Esophagus (tissue), 2 donors: ENCODE measurements around the gene FXYD5. TPM values are rescaled to one million over a fixed set of nuclear protein-coding genes. Genes with fewer than 3 reads are reported as not detected.

Experiments
- H3K27ac ChIP-seq, 2 donors: one replicate each; pipeline ENCODE4 v1.5.1; 2013; ENCODE audit warnings: low read depth in 2 of 2, mild to moderate bottlenecking in 2 of 2, inconsistent platforms in 1 of 2, low read length in 1 of 2, moderate library complexity in 1 of 2
- H3K27me3 ChIP-seq, 2 donors: one replicate each; pipeline ENCODE4 v1.6.1; 2013; ENCODE audit warnings: low read length in 2 of 2, control low read depth in 1 of 2, mild to moderate bottlenecking in 1 of 2; ENCODE audit not compliant: insufficient read depth in 2 of 2, control insufficient read depth in 1 of 2
- H3K36me3 ChIP-seq, 2 donors: one replicate each; pipeline ENCODE4 v1.6.1; 2013; ENCODE audit warnings: low read length in 1 of 2; ENCODE audit not compliant: control insufficient read depth in 2 of 2, insufficient read depth in 2 of 2
- H3K4me1 ChIP-seq, 2 donors: one replicate each; pipeline ENCODE4 v1.6.1; 2013; ENCODE audit warnings: low read length in 1 of 2; ENCODE audit not compliant: control insufficient read depth in 2 of 2, insufficient read depth in 2 of 2
- H3K4me3 ChIP-seq, 2 donors: one replicate each; pipeline ENCODE4 v1.5.1; 2013; ENCODE audit warnings: low read length in 2 of 2, mild to moderate bottlenecking in 2 of 2, low read depth in 1 of 2, moderate library complexity in 1 of 2
- H3K9me3 ChIP-seq, 2 donors: one replicate each; pipeline ENCODE4 v1.6.1; 2013; ENCODE audit warnings: mild to moderate bottlenecking in 2 of 2, low read depth in 1 of 2, low read length in 1 of 2, moderate library complexity in 1 of 2; ENCODE audit not compliant: control insufficient read depth in 2 of 2, insufficient read depth in 1 of 2
- WGBS, 2 donors: extraction: QIAGEN DNeasy Blood & Tissue Kit; methylation state at CpG; one replicate each; pipeline ENCODE4 v1.1.7; 2013; 5-methylcytosine and 5-hydroxymethylcytosine counted together
- polyA plus RNA-seq, 2 donors: library from polyadenylated mRNA; stranded (reverse); fragments of 200-250 nt; gene quantifications; one replicate each; pipeline ENCODE4 v1.2.3, GENCODE V29; 2013
- donor health status: healthy with polysubstance abuse.
- donor health status: Bipolar disorder and iron deficiency.

Gene FXYD5
- polyA plus RNA-seq, 2 donors = 33.5 to 94.9 TPM

- 68 to 78% methylated on average over 3 of the region's 3 CpGs for WGBS, 2 donors
- no peaks in the 10 kb centered on the region for H3K4me1 ChIP-seq
Measured at GRCh38 chr19:35176181-35176570, 21.6 kb downstream of the FXYD5 start.

GRCh38 chr19:35177377-35178274 is 23.1 kb downstream of the FXYD5 start:
- H3K4me3 ChIP-seq = no peak overlapping the region
- 75 to 78% methylated on average over 7 of the region's 7 CpGs for WGBS, 2 donors
- no peaks in the 10 kb centered on the region for H3K36me3 ChIP-seq
- no peaks in the 10 kb centered on the region for H3K27me3 ChIP-seq
- no peak overlapping the region for H3K27ac ChIP-seq
- H3K9me3 ChIP-seq = no peaks in the 10 kb centered on the region
- H3K4me1 ChIP-seq = no peaks in the 10 kb centered on the region

More at GRCh38 chr19:35176181-35176570, 21.6 kb downstream of the FXYD5 start:
- Histone ChIP-seq H3K9me3 (no peaks in the 10 kb centered on the region), H3K4me3 (no peak overlapping the region), H3K36me3 (no peaks in the 10 kb centered on the region), H3K27ac (no peak overlapping the region), H3K27me3 (no peaks in the 10 kb centered on the region)

- no peaks in the 10 kb centered on the region for H3K4me1 ChIP-seq
- 58 to 62% methylated on average over 2 of the region's 2 CpGs for WGBS, 2 donors
- H3K9me3 ChIP-seq = no peaks in the 10 kb centered on the region
- no peaks in the 10 kb centered on the region for H3K36me3 ChIP-seq
- no peak overlapping the region for H3K4me3 ChIP-seq
- no peak overlapping the region for H3K27ac ChIP-seq
- no peaks in the 10 kb centered on the region for H3K27me3 ChIP-seq
Measured at GRCh38 chr19:35178701-35179100, 24.2 kb downstream of the FXYD5 start.

GRCh38 chr19:35179830-35180229 is 25.3 kb downstream of the FXYD5 start:
- no peak overlapping the region for H3K27ac ChIP-seq
- H3K4me3 ChIP-seq = no peak overlapping the region
- WGBS, 2 donors = 73 to 74% methylated on average over 3 of the region's 3 CpGs
- H3K4me1 ChIP-seq = no peaks in the 10 kb centered on the region
- no peaks in the 10 kb centered on the region for H3K9me3 ChIP-seq
- H3K27me3 ChIP-seq = no peaks in the 10 kb centered on the region
- no peaks in the 10 kb centered on the region for H3K36me3 ChIP-seq

GRCh38 chr19:35181387-35181786 is 26.9 kb downstream of the FXYD5 start:
- 81 to 88% methylated on average over 1 of the region's 1 CpG for WGBS, 2 donors
- H3K27ac ChIP-seq = no peak overlapping the region
- no peaks in the 10 kb centered on the region for H3K4me1 ChIP-seq
- no peaks in the 10 kb centered on the region for H3K36me3 ChIP-seq
- H3K4me3 ChIP-seq = no peak overlapping the region
- no peaks in the 10 kb centered on the region for H3K27me3 ChIP-seq
- H3K9me3 ChIP-seq = no peaks in the 10 kb centered on the region

- no peak overlapping the region for H3K27ac ChIP-seq
- 86 to 93% methylated on average over 1 of the region's 1 CpG for WGBS, 2 donors
Measured at GRCh38 chr19:35184267-35184666, 29.7 kb downstream of the FXYD5 start.

GRCh38 chr19:35184884-35185283 is 30.3 kb downstream of the FXYD5 start:
- Histone ChIP-seq H3K4me1 (no peaks in the 10 kb centered on the region), H3K36me3 (no peaks in the 10 kb centered on the region), H3K27me3 (no peaks in the 10 kb centered on the region), H3K4me3 (no peak overlapping the region), H3K27ac (no peak overlapping the region), H3K9me3 (no peaks in the 10 kb centered on the region)
- 76 to 78% methylated on average over 2 of the region's 2 CpGs for WGBS, 2 donors

More at GRCh38 chr19:35184267-35184666, 29.7 kb downstream of the FXYD5 start:
- Histone ChIP-seq H3K36me3 (no peaks in the 10 kb centered on the region), H3K27me3 (no peaks in the 10 kb centered on the region), H3K9me3 (no peaks in the 10 kb centered on the region), H3K4me1 (no peaks in the 10 kb centered on the region), H3K4me3 (no peak overlapping the region)

- Histone ChIP-seq H3K27me3 (no peaks in the 10 kb centered on the region), H3K4me1 (no peaks in the 10 kb centered on the region), H3K36me3 (no peaks in the 10 kb centered on the region), H3K9me3 (no peaks in the 10 kb centered on the region), H3K27ac (no peak overlapping the region), H3K4me3 (no peak overlapping the region)
- 74 to 75% methylated on average over 9 of the region's 9 CpGs for WGBS, 2 donors
Measured at GRCh38 chr19:35194012-35194984, 39.8 kb downstream of the FXYD5 start.

- Histone ChIP-seq H3K27ac (no peak overlapping the region), H3K9me3 (no peaks in the 10 kb centered on the region), H3K27me3 (no peaks in the 10 kb centered on the region), H3K36me3 (no peaks in the 10 kb centered on the region), H3K4me1 (no peaks in the 10 kb centered on the region), H3K4me3 (no peak overlapping the region)
- WGBS, 2 donors = 45 to 60% methylated on average over 2 of the region's 2 CpGs
Measured at GRCh38 chr19:35195830-35196229, 41.3 kb downstream of the FXYD5 start.
